Embryonic facial prominence (tissue), 1 donor: Measurements from ENCODE around the gene RHOBTB3.
"Not testable (repeated sequence)": the region's sequence is repeated elsewhere in the genome, so short reads cannot be mapped to it uniquely, and the experiment has no call there.

ENCODE experiments used
- DNase-seq: peaks from one replicate; pipeline ENCODE4 v3.0.0-alpha.2; 2016; ENCODE audit errors: extremely low spot score

The RHOBTB3 gene

GRCh38 chr5:95821110-95822021 is 90.2 kb downstream of the RHOBTB3 start:
- DNase-seq, result no peak

GRCh38 chr5:95822043-95822541 is 91.0 kb downstream of the RHOBTB3 start:
- no peak for DNase-seq

- no peak for DNase-seq
Measured at GRCh38 chr5:95822542-95823181, 91.5 kb downstream of the RHOBTB3 start, which contains the start of gene GLRX. Gene GLRX, minus strand, starts transcription at chr5:95822726. Its CDS starts 64 bp downstream, at chr5:95822662.

GRCh38 chr5:95823218-95823737 is 92.1 kb downstream of the RHOBTB3 start:
- DNase-seq, result no peak

GRCh38 chr5:95823738-95824609 is 92.8 kb downstream of the RHOBTB3 start:
- no peak for DNase-seq

- DNase-seq, result no peak
Measured at GRCh38 chr5:95824747-95825146, 93.6 kb downstream of the RHOBTB3 start.

- no peak for DNase-seq
Measured at GRCh38 chr5:95825495-95825894, 94.4 kb downstream of the RHOBTB3 start.

- no peak for DNase-seq
Measured at GRCh38 chr5:95826949-95827891, 96.1 kb downstream of the RHOBTB3 start.

GRCh38 chr5:95827892-95828246 is 96.7 kb downstream of the RHOBTB3 start:
- DNase-seq, result no peak

- DNase-seq, result no peak
Measured at GRCh38 chr5:95830226-95830625, 99.1 kb downstream of the RHOBTB3 start.

- DNase-seq, result no peak
Measured at GRCh38 chr5:95832664-95833063, 101.5 kb downstream of the RHOBTB3 start.

GRCh38 chr5:95835682-95836385 is 104.7 kb downstream of the RHOBTB3 start:
- no peak for DNase-seq

GRCh38 chr5:95836544-95836943 is 105.4 kb downstream of the RHOBTB3 start:
- DNase-seq, result no peak

- DNase-seq, result not testable (repeated sequence)
Measured at GRCh38 chr5:95836971-95837370, 105.8 kb downstream of the RHOBTB3 start.

- no peak for DNase-seq
Measured at GRCh38 chr5:95837492-95837891, 106.4 kb downstream of the RHOBTB3 start.

GRCh38 chr5:95838001-95838520 is 106.9 kb downstream of the RHOBTB3 start:
- DNase-seq, result no peak

- no peak for DNase-seq
Measured at GRCh38 chr5:95838556-95838955, 107.4 kb downstream of the RHOBTB3 start.

- no peak for DNase-seq
Measured at GRCh38 chr5:95839658-95840057, 108.5 kb downstream of the RHOBTB3 start.

GRCh38 chr5:95840956-95841705 is 110.0 kb downstream of the RHOBTB3 start:
- DNase-seq, result no peak
